ENCODE measurements around the gene METTL26.

- no peak for TF ChIP-seq CEBPZ (IDR thresholded peaks at IDR 0.05; ENCODE audit: low read depth, low read length)
- TF ChIP-seq CTCF (IDR thresholded peaks at IDR 0.05 in 2 of 3, conservative IDR thresholded peaks at IDR 0.05 in 1 of 3; ENCODE audit: control insufficient read depth in 2 of 3, extremely low read depth in 1 of 3, insufficient read depth in 1 of 3, low read depth in 3 of 3, low read length in 3 of 3), result no peak
- no peak for TF ChIP-seq EZH2 (IDR thresholded peaks at IDR 0.05; ENCODE audit: borderline replicate concordance, control insufficient read depth, low read depth, low read length)
- no peak for TF ChIP-seq MXI1 (IDR thresholded peaks at IDR 0.05; ENCODE audit: low read depth, low read length)
- TF ChIP-seq MAX (IDR thresholded peaks at IDR 0.05; ENCODE audit: low read depth, low read length), result no peak
- TF ChIP-seq MYC (IDR thresholded peaks at IDR 0.05; ENCODE audit: insufficient read depth, insufficient read length, insufficient replicate concordance, low read length, severe bottlenecking), result no peak
- TF ChIP-seq GABPA (IDR thresholded peaks at IDR 0.05; ENCODE audit: low read depth), result no peak
- TF ChIP-seq FOXM1 (IDR thresholded peaks at IDR 0.05; ENCODE audit: low read depth, low read length), result no peak
These were observed 47.4 kb upstream of the METTL26 start for GRCh38 chr16:683396-684070.

Data from GM12878 (cell line).